Effector memory CD4-positive, alpha-beta T cell (primary cell): ENCODE measurements around the gene GRK5.

Source experiments
- DNase-seq, 3 donors: peaks; one replicate each; pipeline ENCODE4 v3.0.0-alpha.2; 2020
- H3K27ac ChIP-seq: 2 replicates; pipeline ENCODE4 v1.7.0; 2013; ENCODE audit warnings: mild to moderate bottlenecking, low read length, moderate library complexity; ENCODE audit not compliant: insufficient read depth, poor library complexity, severe bottlenecking
- H3K27me3 ChIP-seq: replicated peaks from 2 replicates; pipeline ENCODE4 v1.7.0; 2013; ENCODE audit warnings: mild to moderate bottlenecking, low read length; ENCODE audit not compliant: insufficient read depth, control insufficient read depth, poor library complexity, severe bottlenecking
- H3K36me3 ChIP-seq: 2 replicates; pipeline ENCODE4 v1.7.0; 2013; ENCODE audit warnings: mild to moderate bottlenecking, low read length, moderate library complexity; ENCODE audit not compliant: control insufficient read depth, insufficient read depth
- H3K4me1 ChIP-seq: 2 replicates; pipeline ENCODE4 v1.7.0; 2013; ENCODE audit warnings: low read length, mild to moderate bottlenecking; ENCODE audit not compliant: control insufficient read depth, insufficient read depth, poor library complexity, severe bottlenecking
- H3K4me3 ChIP-seq: 2 replicates; pipeline ENCODE4 v1.7.0; 2013; ENCODE audit warnings: low read length, low read depth, mild to moderate bottlenecking; ENCODE audit not compliant: insufficient read depth, poor library complexity, severe bottlenecking
- H3K9me3 ChIP-seq: 2 replicates; pipeline ENCODE4 v1.7.0; 2013; ENCODE audit warnings: mild to moderate bottlenecking, low read length, moderate library complexity; ENCODE audit not compliant: control insufficient read depth
- total RNA-seq, 3 donors: gene quantifications; one replicate each; lab custom pipeline; 2026; lab: John Stamatoyannopoulos, UW

Gene GRK5
- total RNA-seq, result 28.7 to 42.7 (median 37.4) reads per million in 3 donors

GRCh38 chr10:119207366-119207666, at the start of gene GRK5:
Gene GRK5, plus strand, starts transcription at chr10:119207571. Its CDS starts 347 bp downstream, at chr10:119207918.
- Histone ChIP-seq H3K27ac (peak within 1 kb of the TSS; percentile 85), H3K4me1 (peaks cover 17% of the 10 kb centered on the region), H3K36me3 (no peaks in the 10 kb centered on the region), H3K27me3 (no peaks in the 10 kb centered on the region), H3K9me3 (no peaks in the 10 kb centered on the region), H3K4me3 (peak within 1 kb of the TSS; percentile 95)
- peak; percentile 94 to 95 (median 94) for DNase-seq

DNA sequence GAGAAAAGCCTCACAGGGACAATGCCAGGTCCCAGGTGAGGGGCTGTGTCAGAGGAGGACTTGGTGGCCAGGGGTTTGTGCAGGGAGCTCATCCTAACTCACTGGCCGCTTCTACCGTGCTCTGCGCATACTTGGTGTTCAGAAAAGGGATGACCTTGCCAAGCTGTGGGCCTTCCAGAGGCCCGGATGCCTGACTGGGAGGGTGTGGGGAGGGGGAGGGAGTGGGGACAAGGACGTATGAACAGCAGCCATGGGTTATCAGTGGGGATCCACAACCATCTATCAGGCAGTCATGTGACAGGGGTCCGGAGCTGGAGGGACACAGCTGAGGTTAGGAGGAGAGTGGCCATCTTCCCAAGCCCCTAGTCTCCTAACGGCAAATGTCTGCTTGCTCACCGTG, 48.0 kb upstream of the GRK5 start:
- DNase-seq, result no peak

GRCh38 chr10:119161680-119162451, 45.5 kb upstream of the GRK5 start:
- no peak overlapping the region for H3K27ac ChIP-seq
- H3K27me3 ChIP-seq, result no peaks in the 10 kb centered on the region
- no peak for DNase-seq
- H3K4me3 ChIP-seq, result no peak overlapping the region
- H3K9me3 ChIP-seq, result no peaks in the 10 kb centered on the region
- peaks cover 5% of the 10 kb centered on the region for H3K36me3 ChIP-seq
- peaks cover 16% of the 10 kb centered on the region for H3K4me1 ChIP-seq

More for the DNA sequence above, 48.0 kb upstream of the GRK5 start:
- Histone ChIP-seq H3K4me3 (no peak overlapping the region), H3K9me3 (no peaks in the 10 kb centered on the region), H3K36me3 (peaks cover 26% of the 10 kb centered on the region), H3K4me1 (no peaks in the 10 kb centered on the region), H3K27me3 (no peaks in the 10 kb centered on the region), H3K27ac (no peak overlapping the region)

- H3K36me3 ChIP-seq, result peaks cover 5% of the 10 kb centered on the region
- H3K9me3 ChIP-seq, result no peaks in the 10 kb centered on the region
- peaks cover 16% of the 10 kb centered on the region for H3K4me1 ChIP-seq
- no peak overlapping the region for H3K27ac ChIP-seq
- DNase-seq, result no peak
- no peak overlapping the region for H3K4me3 ChIP-seq
- H3K27me3 ChIP-seq, result no peaks in the 10 kb centered on the region
Observed at GRCh38 chr10:119162452-119163092, 44.8 kb upstream of the GRK5 start.

DNA sequence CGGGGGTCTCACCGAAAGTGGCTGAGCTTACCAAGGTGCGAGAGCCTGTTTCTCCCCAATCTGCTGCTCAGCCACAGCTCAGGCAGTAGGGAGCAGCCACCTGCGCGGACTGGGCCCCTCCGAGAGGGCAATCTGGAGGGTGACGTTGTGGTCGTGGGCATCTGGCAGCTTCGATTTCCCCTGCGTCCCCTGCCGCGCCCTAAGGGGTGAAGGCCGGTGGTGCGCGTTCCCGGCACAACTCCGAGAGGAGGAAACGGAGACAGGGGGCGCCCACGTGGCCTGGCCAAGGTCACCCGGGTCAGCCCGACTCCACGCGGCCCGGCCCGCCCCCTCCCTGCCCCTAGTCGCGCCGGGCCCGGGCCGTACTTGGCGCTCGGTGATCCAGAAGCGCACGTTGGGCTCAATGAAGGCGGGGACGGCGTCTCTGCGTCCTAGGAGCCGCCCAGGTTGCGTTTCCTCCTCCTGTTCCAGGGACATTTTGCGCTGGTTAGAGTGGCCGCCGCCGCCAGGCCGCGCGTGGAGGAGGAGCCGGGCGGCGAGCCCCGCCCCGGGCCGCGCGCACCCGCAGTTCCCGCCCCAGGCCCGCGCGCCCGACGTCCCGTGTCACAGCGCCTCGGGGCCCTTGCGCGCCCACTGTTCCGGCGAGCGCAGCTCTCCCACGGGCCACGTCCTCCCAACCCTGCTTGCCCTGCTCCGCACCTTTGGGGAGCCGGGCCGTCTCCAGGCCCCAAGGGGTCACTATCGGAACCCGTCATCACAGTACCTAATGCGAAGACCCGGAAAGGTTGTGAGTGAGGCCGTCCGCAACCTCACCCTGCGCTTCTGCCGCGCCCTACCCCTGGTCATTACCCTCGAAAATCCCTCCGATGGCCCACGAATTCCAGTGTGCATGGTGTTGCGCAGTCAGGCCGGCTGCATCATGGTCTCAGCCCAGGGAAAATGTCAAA, 41.9 kb upstream of the GRK5 start, which contains the start of gene SFXN4:
Gene SFXN4, minus strand, starts transcription at position 544 of the 947 bp plus-strand sequence. Its CDS starts 67 bp downstream, at position 477.
- Histone ChIP-seq H3K4me3 (peak within 1 kb of the TSS; percentile 79), H3K27ac (peak within 1 kb of the TSS; percentile 77), H3K9me3 (no peaks in the 10 kb centered on the region), H3K4me1 (peaks cover 16% of the 10 kb centered on the region), H3K36me3 (peaks cover 16% of the 10 kb centered on the region), H3K27me3 (no peaks in the 10 kb centered on the region)
- DNase-seq, result peak; percentile 53 to 71 (median 67)

DNA sequence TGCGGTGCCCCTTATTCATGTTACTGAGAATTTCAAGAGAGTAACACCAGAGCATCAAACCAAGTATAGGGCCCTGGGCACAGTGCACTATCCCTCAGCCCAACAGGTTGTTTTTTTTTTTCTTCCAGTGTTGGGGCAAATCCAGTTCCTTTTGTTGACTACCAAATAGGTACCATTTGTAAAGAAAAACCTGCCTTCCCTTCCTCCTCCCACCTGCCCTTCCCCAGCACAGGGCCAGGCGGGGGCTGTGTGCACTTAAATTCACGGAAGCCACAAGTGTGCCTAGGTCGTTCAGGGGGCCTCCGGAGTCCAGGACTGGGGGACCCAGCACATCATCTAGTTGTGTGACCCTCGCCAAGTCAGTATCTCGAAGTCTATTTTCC, 41.3 kb upstream of the GRK5 start:
- Histone ChIP-seq H3K27me3 (no peaks in the 10 kb centered on the region), H3K4me1 (peaks cover 16% of the 10 kb centered on the region), H3K9me3 (no peaks in the 10 kb centered on the region), H3K4me3 (peak overlapping the region; percentile 79), H3K36me3 (peaks cover 19% of the 10 kb centered on the region), H3K27ac (peak overlapping the region; percentile 77)
- no peak for DNase-seq

DNA sequence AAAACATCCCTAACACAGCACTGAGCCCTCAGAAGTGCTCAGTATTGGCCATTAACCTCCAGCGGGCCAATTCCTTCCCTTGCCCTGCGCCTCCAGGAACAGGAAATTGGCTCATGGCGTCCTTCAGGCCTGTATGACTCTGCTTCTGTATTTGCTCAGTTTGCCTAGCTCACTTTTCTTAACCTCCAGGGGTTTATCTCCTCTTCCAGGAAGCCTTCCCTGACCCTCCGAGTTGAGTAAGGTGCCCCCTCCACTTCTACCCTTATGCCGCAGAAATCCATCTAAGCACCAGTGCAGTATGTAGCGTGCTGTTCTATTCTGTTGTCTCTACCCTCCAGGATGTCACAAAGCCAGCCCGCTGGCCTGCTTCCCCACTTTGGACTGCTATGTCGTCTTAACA, 40.8 kb upstream of the GRK5 start:
- H3K4me3 ChIP-seq, result peak overlapping the region; percentile 79
- H3K36me3 ChIP-seq, result peaks cover 23% of the 10 kb centered on the region
- DNase-seq, result no peak
- peak overlapping the region; percentile 77 for H3K27ac ChIP-seq
- H3K9me3 ChIP-seq, result no peaks in the 10 kb centered on the region
- H3K27me3 ChIP-seq, result no peaks in the 10 kb centered on the region
- H3K4me1 ChIP-seq, result peaks cover 16% of the 10 kb centered on the region

DNA sequence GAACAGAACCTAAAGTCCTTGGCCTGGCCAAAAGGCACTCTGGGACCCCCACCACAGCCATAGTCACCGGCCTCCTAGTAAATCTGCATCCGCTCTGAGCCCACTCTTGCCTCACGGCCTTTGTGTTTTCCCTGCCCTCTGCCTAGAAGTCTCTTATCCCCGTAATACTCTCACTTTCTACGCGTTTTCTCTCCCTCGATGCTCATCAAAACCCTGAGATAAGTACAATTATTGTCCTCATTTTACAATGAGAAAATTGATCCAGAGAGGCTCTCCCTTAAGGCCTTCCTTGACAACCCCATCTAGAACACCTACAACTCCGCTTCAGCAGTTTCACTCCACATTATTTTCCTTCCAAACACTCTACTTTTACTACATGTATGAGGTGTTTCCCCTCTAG, 40.3 kb upstream of the GRK5 start:
- Histone ChIP-seq H3K27ac (no peak overlapping the region), H3K27me3 (no peaks in the 10 kb centered on the region), H3K4me3 (no peak overlapping the region), H3K9me3 (no peaks in the 10 kb centered on the region), H3K4me1 (peaks cover 16% of the 10 kb centered on the region), H3K36me3 (peaks cover 27% of the 10 kb centered on the region)
- DNase-seq, result no peak

DNA sequence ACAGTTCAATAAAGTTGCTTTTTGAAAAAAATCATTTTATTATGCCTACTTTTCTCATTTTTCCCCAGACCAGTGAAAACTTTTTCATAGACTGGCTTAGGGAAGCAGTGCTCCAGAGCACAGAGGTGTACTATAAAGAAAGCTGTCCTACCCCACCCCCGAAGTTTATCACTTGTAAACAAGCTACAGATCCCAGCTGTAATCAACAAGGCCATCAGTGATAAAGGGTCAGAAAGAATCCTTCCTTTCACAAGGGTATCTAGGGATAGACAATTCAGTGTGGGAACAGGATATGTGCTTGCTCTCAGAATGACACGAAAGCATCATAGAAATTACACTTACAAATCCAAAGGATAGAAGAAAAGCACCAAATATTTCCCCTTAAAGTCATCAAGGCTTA, 33.3 kb upstream of the GRK5 start:
- H3K27ac ChIP-seq, result no peak overlapping the region
- H3K27me3 ChIP-seq, result no peaks in the 10 kb centered on the region
- H3K4me1 ChIP-seq, result peaks cover 10% of the 10 kb centered on the region
- no peak overlapping the region for H3K4me3 ChIP-seq
- H3K36me3 ChIP-seq, result peaks cover 40% of the 10 kb centered on the region
- H3K9me3 ChIP-seq, result no peaks in the 10 kb centered on the region
- DNase-seq, result no peak
